K562 (cell line): ENCODE results near the gene EPHA1. TPM values are rescaled to one million over a fixed set of nuclear protein-coding genes. Genes with fewer than 3 reads are reported as not detected.

Experiments
- ATAC-seq: fragments of 200-7000 bp; cut with Tn5 transposase; 3 replicates; pipeline ENCODE4 v1.9.1; 2020; ENCODE audit warnings: moderate library complexity
- BruUV-seq: library from RNA; stranded (reverse); fragments of 400-500 nt; replicated peaks from 2 replicates; lab custom pipeline; 2021; lab: Mats Ljungman, UMichigan
- CTCF ChIA-PET: fragments of 300-600 bp; formaldehyde crosslinking; extraction: SDS; loops from one replicate; lab custom pipeline; 2021; ENCODE audit warnings: low intra/inter-chr PET ratio; lab: Yijun Ruan, JAX
- POLR2A ChIA-PET: fragments of 300-600, 350-650 bp; sonication (Branson Sonifier 250); formaldehyde crosslinking; extraction: SDS; loops from one replicate; lab custom pipeline; 2021; ENCODE audit warnings: antibody characterized with exemption, inconsistent platforms; lab: Yijun Ruan, JAX
- DNase-seq, 4 experiments: peaks; one replicate each; pipeline versions ENCODE4 v3.0.0 to v3.0.0-alpha.2; 2011 to 2018; ENCODE audit warnings: low spot score in 3 of 4, mixed read lengths in 3 of 4; ENCODE audit errors: extremely low read depth in 1 of 4
- FAIRE-seq: peaks from 2 replicates; lab custom pipeline; 2011; peaks lifted over from hg19 to GRCh38; lab: Jason Lieb, UNC
- H2AFZ ChIP-seq: 2 replicates; pipeline ENCODE4 v1.6.0; 2011; ENCODE audit warnings: low read depth, low read length, control low read depth, inconsistent platforms
- H3K27ac ChIP-seq: fragments of 200-600 bp; 3 replicates; pipeline ENCODE4 v1.8.0; 2011; ENCODE audit warnings: low read depth, mild to moderate bottlenecking, control low read depth, inconsistent platforms, low read length, moderate library complexity, mixed read lengths; ENCODE audit errors: extremely low read depth
- H3K27me3 ChIP-seq, 2 experiments: fragments of 300-600 bp in 1 of 2; 2 replicates in 1 of 2; 3 replicates in 1 of 2; pipeline versions ENCODE4 v1.6.0 to v1.8.0; 2011; ENCODE audit warnings: inconsistent platforms in 2 of 2, low read length in 2 of 2, mild to moderate bottlenecking in 1 of 2, mixed read lengths in 1 of 2, moderate library complexity in 1 of 2; ENCODE audit not compliant: control insufficient read depth in 2 of 2, insufficient read depth in 2 of 2
- H3K36me3 ChIP-seq: fragments of 300-600 bp; 3 replicates; pipeline ENCODE4 v1.8.0; 2011; ENCODE audit warnings: mild to moderate bottlenecking, low read length, inconsistent platforms; ENCODE audit not compliant: control insufficient read depth, insufficient read depth
- H3K4me1 ChIP-seq, 2 experiments: fragments of 200-600 bp in 1 of 2; replicated peaks in 1 of 2; 2 replicates in 1 of 2; 3 replicates in 1 of 2; pipeline versions ENCODE4 v1.5.1 to v1.8.0; 2011; ENCODE audit warnings: inconsistent platforms in 2 of 2, low read length in 2 of 2, mild to moderate bottlenecking in 1 of 2, mixed read lengths in 1 of 2, moderate library complexity in 1 of 2; ENCODE audit not compliant: control insufficient read depth in 2 of 2, insufficient read depth in 2 of 2
- H3K4me2 ChIP-seq: 2 replicates; pipeline ENCODE4 v1.6.1; 2011; ENCODE audit warnings: low read length, control low read depth, inconsistent platforms, mixed read lengths; ENCODE audit not compliant: insufficient read depth
- H3K4me3 ChIP-seq: fragments of 200-600 bp; sonication (generic), shearing (Covaris generic); 2 replicates; pipeline ENCODE4 v1.5.1; 2016; ENCODE audit warnings: control low read depth, inconsistent platforms
- H3K79me2 ChIP-seq: fragments of 200-600 bp; 3 replicates; pipeline ENCODE4 v1.8.0; 2011; ENCODE audit warnings: low read length, inconsistent platforms; ENCODE audit not compliant: control insufficient read depth, insufficient read depth
- H3K9ac ChIP-seq, 2 experiments: 2 replicates each; pipeline versions ENCODE4 v1.6.0 to v1.6.1; 2011; ENCODE audit warnings: low read depth in 2 of 2, low read length in 2 of 2, control low read depth in 1 of 2, inconsistent platforms in 1 of 2, mild to moderate bottlenecking in 1 of 2, mixed read lengths in 1 of 2; ENCODE audit not compliant: insufficient read depth in 1 of 2
- H3K9me1 ChIP-seq: one replicate; pipeline ENCODE4 v1.6.0; 2011; ENCODE audit warnings: inconsistent platforms, mild to moderate bottlenecking, low read length, moderate library complexity; ENCODE audit not compliant: control insufficient read depth, insufficient read depth
- H3K9me3 ChIP-seq: replicated peaks from 2 replicates; pipeline ENCODE4 v1.5.1; 2011; ENCODE audit warnings: low read depth, low read length, inconsistent platforms; ENCODE audit not compliant: control insufficient read depth, insufficient read depth
- H4K20me1 ChIP-seq: replicated peaks from 2 replicates; pipeline ENCODE4 v1.6.1; 2011; ENCODE audit warnings: low read length, inconsistent platforms, mixed read lengths; ENCODE audit not compliant: control insufficient read depth, insufficient read depth
- CEBPG ChIP-seq, 3 experiments: fragments of 200-800 bp in 1 of 3; sonication (Bioruptor generic) in 1 of 3; sonication (generic) in 1 of 3; formaldehyde crosslinking in 1 of 3; IDR thresholded peaks in 2 of 3; conservative IDR thresholded peaks in 1 of 3; 2 replicates each; pipeline versions ENCODE4 v1.6.1 to v1.8.0; 2016 to 2022; ENCODE audit warnings: missing compliant biosample characterization in 2 of 3, missing genetic modification characterization in 2 of 3, mild to moderate bottlenecking in 1 of 3, missing genetic modification reagents in 1 of 3
- FOSL1 ChIP-seq: fragments of 200-800 bp; sonication (Bioruptor generic); conservative IDR thresholded peaks from 2 replicates; pipeline ENCODE4 v1.6.1; 2016; ENCODE audit warnings: missing genetic modification characterization, missing compliant biosample characterization
- KAT2B ChIP-seq: IDR thresholded peaks from one replicate; pipeline ENCODE4 v1.6.1; 2012; ENCODE audit warnings: low read depth, mild to moderate bottlenecking, control low read depth, inconsistent platforms, low read length, moderate library complexity
- NR4A1 ChIP-seq, 2 experiments: fragments of 250-450 bp in 1 of 2; fragments of 450-650 bp in 1 of 2; sonication (Bioruptor Pico) in 1 of 2; IDR thresholded peaks; 2 replicates each; pipeline versions ENCODE4 v1.4.0 to v1.6.1; 2016 to 2020; ENCODE audit warnings: mild to moderate bottlenecking in 2 of 2, missing compliant biosample characterization in 1 of 2, missing genetic modification characterization in 1 of 2, moderate library complexity in 1 of 2
- RBM15 ChIP-seq: fragments of 200-400 bp; formaldehyde crosslinking; IDR thresholded peaks from 2 replicates; pipeline ENCODE4 v1.6.1; 2018; ENCODE audit warnings: mild to moderate bottlenecking, low read length, moderate library complexity; ENCODE audit not compliant: insufficient read depth
- ZC3H8 ChIP-seq: fragments of 450-650 bp; IDR thresholded peaks from 2 replicates; pipeline ENCODE4 v1.6.1; 2017
- ZNF23 ChIP-seq: fragments of 250-450 bp; sonication (Bioruptor Pico); IDR thresholded peaks from 2 replicates; pipeline ENCODE4 v1.4.0; 2020; ENCODE audit warnings: mild to moderate bottlenecking
- WGBS: fragments of 100-300 bp; shearing (Covaris generic); methylation state at CpG from one replicate; pipeline ENCODE4 v1.1.6; 2016; ENCODE audit warnings: low coverage, mixed read lengths; ENCODE audit not compliant: insufficient coverage; ENCODE audit errors: missing lambda C conversion rate; 5-methylcytosine and 5-hydroxymethylcytosine counted together
- in situ Hi-C: fragments of 300-500 bp; cut with MboI; formaldehyde crosslinking; loops from 4 replicates; pipeline ENCODE4 v1.15.0; 2018; ENCODE audit warnings: inconsistent platforms, mixed read lengths
- intact Hi-C: fragments of 100-400 bp; cut with micrococcal nuclease; formaldehyde crosslinking; loops from 2 replicates; pipeline ENCODE4 v1.14.2; 2022
- polyA plus RNA-seq, 8 experiments: library from polyadenylated mRNA; depleted of rRNA in 4 of 8; stranded (reverse) in 5 of 8; unstranded in 3 of 8; fragments of >200 nt; fragmentation: Nextera tagmentation in 2 of 8; fragmentation: Illumina TruSeq in 1 of 8; extraction: Ambion mirVana in 2 of 8; extraction: Trizol in 1 of 8; gene quantifications; 2 replicates each; pipeline versions ENCODE4 v1.2.1 to v1.2.3, GENCODE V29; 2011 to 2014; ENCODE audit warnings: inconsistent platforms in 1 of 8, missing spikeins in 1 of 8
- total RNA-seq, 7 experiments: library from RNA; depleted of rRNA in 6 of 7; stranded (reverse); fragments of >200 nt in 6 of 7; fragmentation: Illumina TruSeq in 2 of 7; extraction: Trizol in 2 of 7; gene quantifications; 2 replicates each; pipeline versions ENCODE4 v1.2.1 to v1.2.3, GENCODE V29; 2011 to 2021; ENCODE audit warnings: low replicate concordance in 1 of 7
- TF ChIP-seq, protein P1 (sequence below), 3 experiments: fragments of 200-800 bp in 1 of 3; fragments of 250-450 bp in 1 of 3; fragments of 450-650 bp in 1 of 3; sonication (Bioruptor Pico) in 1 of 3; sonication (Bioruptor generic) in 1 of 3; formaldehyde crosslinking in 1 of 3; IDR thresholded peaks; 2 replicates each; pipeline versions ENCODE4 v1.6.1 to v1.8.0; 2016 to 2022; ENCODE audit warnings: mild to moderate bottlenecking in 2 of 3, missing genetic modification characterization in 2 of 3, missing compliant biosample characterization in 1 of 3, moderate library complexity in 1 of 3
- TF ChIP-seq, protein P2 (sequence below): fragments of 450-650 bp; IDR thresholded peaks from 2 replicates; pipeline ENCODE4 v1.6.1; 2017; ENCODE audit warnings: antibody characterized with exemption
- TF ChIP-seq, protein P3 (sequence below): fragments of 450-650 bp; formaldehyde crosslinking; IDR thresholded peaks from 2 replicates; pipeline ENCODE4 v1.4.0; 2020; ENCODE audit warnings: mild to moderate bottlenecking

The EPHA1 gene
- total and polyA plus RNA-seq, 9 of the 15 experiments (the other 6 are each of a cell fraction or from before 2014, with no cell fraction given), result 0.22 to 0.57 (median 0.32) TPM; not detected in 6

DNA sequence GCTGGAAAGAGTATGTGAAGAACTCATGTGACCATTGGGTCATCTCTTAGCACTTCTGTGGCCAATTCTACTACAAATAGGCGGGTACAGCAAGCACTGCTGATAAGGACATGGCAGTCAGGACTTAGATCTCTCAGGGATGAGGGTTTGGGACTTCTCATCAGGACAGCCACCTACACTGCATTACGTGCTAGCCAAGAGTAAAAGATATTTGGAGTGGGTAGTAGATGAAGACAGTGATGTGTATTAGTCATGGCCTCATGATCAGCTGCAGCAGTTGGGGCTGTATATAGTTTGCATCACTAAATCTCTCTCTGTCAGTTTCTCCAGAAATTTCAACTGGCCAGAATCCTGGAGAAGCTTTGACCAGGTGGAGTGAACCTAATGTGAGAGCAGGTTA lies 43.8 kb upstream of the EPHA1 start:
- no peak overlapping the region for H3K9ac ChIP-seq
- no peak for TF ChIP-seq CEBPG (CRISPR knock-in tag; IDR thresholded peaks at IDR 0.05)
- peak in 1 of 2 experiments; percentile 7; a peak in 1 of 4 replicates for TF ChIP-seq CEBPG (tag; conservative IDR thresholded peaks at IDR 0.05 in 1 of 2, IDR thresholded peaks at IDR 0.05 in 1 of 2)
- TF ChIP-seq RBM15, result no peak
- TF ChIP-seq NR4A1 (CRISPR knock-in tag; IDR thresholded peaks at IDR 0.05), result no peak
- TF ChIP-seq NR4A1 (tag; IDR thresholded peaks at IDR 0.05), result no peak
- peak; percentile 51 for TF ChIP-seq FOSL1 (tag)
- no peak for TF ChIP-seq ZC3H8
- TF ChIP-seq, protein P1, sequence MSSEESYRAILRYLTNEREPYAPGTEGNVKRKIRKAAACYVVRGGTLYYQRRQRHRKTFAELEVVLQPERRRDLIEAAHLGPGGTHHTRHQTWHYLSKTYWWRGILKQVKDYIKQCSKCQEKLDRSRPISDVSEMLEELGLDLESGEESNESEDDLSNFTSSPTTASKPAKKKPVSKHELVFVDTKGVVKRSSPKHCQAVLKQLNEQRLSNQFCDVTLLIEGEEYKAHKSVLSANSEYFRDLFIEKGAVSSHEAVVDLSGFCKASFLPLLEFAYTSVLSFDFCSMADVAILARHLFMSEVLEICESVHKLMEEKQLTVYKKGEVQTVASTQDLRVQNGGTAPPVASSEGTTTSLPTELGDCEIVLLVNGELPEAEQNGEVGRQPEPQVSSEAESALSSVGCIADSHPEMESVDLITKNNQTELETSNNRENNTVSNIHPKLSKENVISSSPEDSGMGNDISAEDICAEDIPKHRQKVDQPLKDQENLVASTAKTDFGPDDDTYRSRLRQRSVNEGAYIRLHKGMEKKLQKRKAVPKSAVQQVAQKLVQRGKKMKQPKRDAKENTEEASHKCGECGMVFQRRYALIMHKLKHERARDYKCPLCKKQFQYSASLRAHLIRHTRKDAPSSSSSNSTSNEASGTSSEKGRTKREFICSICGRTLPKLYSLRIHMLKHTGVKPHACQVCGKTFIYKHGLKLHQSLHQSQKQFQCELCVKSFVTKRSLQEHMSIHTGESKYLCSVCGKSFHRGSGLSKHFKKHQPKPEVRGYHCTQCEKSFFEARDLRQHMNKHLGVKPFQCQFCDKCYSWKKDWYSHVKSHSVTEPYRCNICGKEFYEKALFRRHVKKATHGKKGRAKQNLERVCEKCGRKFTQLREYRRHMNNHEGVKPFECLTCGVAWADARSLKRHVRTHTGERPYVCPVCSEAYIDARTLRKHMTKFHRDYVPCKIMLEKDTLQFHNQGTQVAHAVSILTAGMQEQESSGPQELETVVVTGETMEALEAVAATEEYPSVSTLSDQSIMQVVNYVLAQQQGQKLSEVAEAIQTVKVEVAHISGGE (CRISPR knock-in tag; IDR thresholded peaks at IDR 0.05), result no peak
- TF ChIP-seq, protein P2, sequence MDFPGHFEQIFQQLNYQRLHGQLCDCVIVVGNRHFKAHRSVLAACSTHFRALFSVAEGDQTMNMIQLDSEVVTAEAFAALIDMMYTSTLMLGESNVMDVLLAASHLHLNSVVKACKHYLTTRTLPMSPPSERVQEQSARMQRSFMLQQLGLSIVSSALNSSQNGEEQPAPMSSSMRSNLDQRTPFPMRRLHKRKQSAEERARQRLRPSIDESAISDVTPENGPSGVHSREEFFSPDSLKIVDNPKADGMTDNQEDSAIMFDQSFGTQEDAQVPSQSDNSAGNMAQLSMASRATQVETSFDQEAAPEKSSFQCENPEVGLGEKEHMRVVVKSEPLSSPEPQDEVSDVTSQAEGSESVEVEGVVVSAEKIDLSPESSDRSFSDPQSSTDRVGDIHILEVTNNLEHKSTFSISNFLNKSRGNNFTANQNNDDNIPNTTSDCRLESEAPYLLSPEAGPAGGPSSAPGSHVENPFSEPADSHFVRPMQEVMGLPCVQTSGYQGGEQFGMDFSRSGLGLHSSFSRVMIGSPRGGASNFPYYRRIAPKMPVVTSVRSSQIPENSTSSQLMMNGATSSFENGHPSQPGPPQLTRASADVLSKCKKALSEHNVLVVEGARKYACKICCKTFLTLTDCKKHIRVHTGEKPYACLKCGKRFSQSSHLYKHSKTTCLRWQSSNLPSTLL, result no peak
- TF ChIP-seq KAT2B, result no peak
- no peak for TF ChIP-seq ZNF23 (CRISPR knock-in tag)
- TF ChIP-seq, protein P3, sequence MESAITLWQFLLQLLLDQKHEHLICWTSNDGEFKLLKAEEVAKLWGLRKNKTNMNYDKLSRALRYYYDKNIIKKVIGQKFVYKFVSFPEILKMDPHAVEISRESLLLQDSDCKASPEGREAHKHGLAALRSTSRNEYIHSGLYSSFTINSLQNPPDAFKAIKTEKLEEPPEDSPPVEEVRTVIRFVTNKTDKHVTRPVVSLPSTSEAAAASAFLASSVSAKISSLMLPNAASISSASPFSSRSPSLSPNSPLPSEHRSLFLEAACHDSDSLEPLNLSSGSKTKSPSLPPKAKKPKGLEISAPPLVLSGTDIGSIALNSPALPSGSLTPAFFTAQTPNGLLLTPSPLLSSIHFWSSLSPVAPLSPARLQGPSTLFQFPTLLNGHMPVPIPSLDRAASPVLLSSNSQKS (CRISPR knock-in tag), result no peak
- H3K9me3 ChIP-seq, result no peaks in the 10 kb centered on the region
- ATAC-seq (no peak), DNase-seq (no peak), FAIRE-seq (no peak)
- ChIA-PET CTCF (no interaction called here), POLR2A (interaction anchor here (0.9 kb wide), 1 partner anchor 109 kb away, joined by 3 read pairs; no protein-coding TSS in a partner anchor)
- H3K4me3 ChIP-seq, result no peak overlapping the region
- 5% methylated on average over 2 of the region's 2 CpGs for WGBS
- H4K20me1 ChIP-seq, result no peaks in the 10 kb centered on the region
- no TSS peak for BruUV-seq
- no peaks in the 10 kb centered on the region for H3K4me1 ChIP-seq
- H3K27ac ChIP-seq, result no peak overlapping the region
- no peaks in the 10 kb centered on the region for H3K79me2 ChIP-seq
- in situ Hi-C loops, result no loop called here
- no peak overlapping the region for H3K4me2 ChIP-seq
- no peaks in the 10 kb centered on the region for H3K36me3 ChIP-seq
- H3K9me1 ChIP-seq, result no peaks in the 10 kb centered on the region
- peaks cover 3 to 6% of the 10 kb centered on the region in 2 experiments; a peak in 4 of 5 replicates for H3K27me3 ChIP-seq
- H2AFZ ChIP-seq, result no peak overlapping the region
- intact Hi-C loops, result no loop called here
